WTC11 (cell line): ENCODE data around the gene SLC9A4.

Experiments used
- CREB1 ChIP-seq: sonication (generic); formaldehyde crosslinking; IDR thresholded peaks from 2 replicates; pipeline ENCODE4 v1.8.0; 2023; ENCODE audit warnings: mild to moderate bottlenecking, missing genetic modification reagents
- ESRRA ChIP-seq: sonication (generic); formaldehyde crosslinking; IDR thresholded peaks from 2 replicates; pipeline ENCODE4 v1.8.1; 2022; ENCODE audit warnings: mild to moderate bottlenecking, missing genetic modification reagents, borderline replicate concordance
- MLX ChIP-seq: sonication (generic); formaldehyde crosslinking; IDR thresholded peaks from 2 replicates; pipeline ENCODE4 v1.8.1; 2023; ENCODE audit warnings: mild to moderate bottlenecking, missing genetic modification reagents, moderate library complexity
- NR3C1 ChIP-seq: sonication (generic); formaldehyde crosslinking; conservative IDR thresholded peaks from 2 replicates; pipeline ENCODE4 v1.8.1; 2023; ENCODE audit warnings: low read depth, mild to moderate bottlenecking, missing genetic modification reagents

GRCh38 chr2:102547462-102547861, 74.4 kb downstream of the SLC9A4 start:
- TF ChIP-seq ESRRA (CRISPR knock-in tag) (no peak), NR3C1 (CRISPR knock-in tag) (no peak), MLX (CRISPR knock-in tag) (no peak), CREB1 (CRISPR knock-in tag) (no peak)
